Measurements from ENCODE around the gene LRRC57. TPM values are rescaled to one million over a fixed set of nuclear protein-coding genes. Genes with fewer than 3 reads are reported as not detected.

Gene LRRC57
- total and polyA plus RNA-seq, 2 of the 13 experiments (the other 11 are each of a cell fraction or from before 2014, with no cell fraction given): 5.8 to 14.8 TPM

DNA sequence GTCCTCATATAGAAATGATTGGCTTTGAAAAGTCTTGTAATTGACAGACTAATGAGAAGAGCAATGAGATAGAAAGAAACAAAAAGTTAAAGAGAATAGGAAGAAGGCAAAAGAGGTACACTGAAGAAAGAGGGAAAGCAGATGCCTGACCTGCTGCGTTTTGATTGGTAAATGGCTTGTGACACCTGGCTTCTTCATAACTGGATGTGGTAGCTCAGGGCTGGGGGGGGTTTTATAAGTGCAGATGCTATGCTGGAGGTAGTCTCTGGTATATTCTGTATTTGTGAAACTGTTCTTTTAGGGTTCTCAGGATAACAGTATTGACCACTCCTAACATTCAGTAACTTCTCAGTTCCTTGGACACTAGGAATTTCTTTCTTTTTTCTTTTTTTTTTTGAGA, 28.2 kb upstream of the LRRC57 start:
- H3K79me2 ChIP-seq (ENCODE audit: insufficient read depth, low read length): peaks cover 6% of the 10 kb centered on the region
- DNase-seq (ENCODE audit: low spot score) (no peak), FAIRE-seq (no peak), ATAC-seq (no peak)
- ChIA-PET POLR2A (interaction anchor here (2.2 kb wide), 1 partner anchor 14 kb away, joined by 20 read pairs; no protein-coding TSS in a partner anchor), CTCF (ENCODE audit: low intra/inter-chr PET ratio, low total read pairs) (interaction anchor here (2.0 kb wide), 1 partner anchor 15 kb away, joined by 4 read pairs; no protein-coding TSS in a partner anchor)
- in situ Hi-C loops (cut with HindIII; ENCODE audit: extremely low pct_ligation_motif_present, low pct_unique_long_range_greater_than_20kb): no loop called here
- H3K27ac ChIP-seq (ENCODE audit: extremely low read length, insufficient read depth, low read length): no peak overlapping the region
- H3K4me2 ChIP-seq (ENCODE audit: low read depth, low read length): peak overlapping the region; percentile 99
- peak overlapping the region; percentile 74; the same call in 1 of the 2 replicates for H3K9ac ChIP-seq (ENCODE audit: insufficient read depth, low read depth, low read length)
- H4K20me1 ChIP-seq (ENCODE audit: insufficient read depth, low read length): no peaks in the 10 kb centered on the region
- no peak overlapping the region for H2AFZ ChIP-seq (ENCODE audit: low read length)
- TF ChIP-seq ZNF580 (CRISPR knock-in tag; IDR thresholded peaks at IDR 0.05; ENCODE audit: borderline replicate concordance, low read depth) (no peak), ZNF441 (CRISPR knock-in tag; IDR thresholded peaks at IDR 0.05; ENCODE audit: borderline replicate concordance) (no peak), XRCC5 (optimal IDR thresholded peaks at IDR 0.05; ENCODE audit: low read length) (no peak)
- 88% methylated on average over 1 of the region's 1 CpG for WGBS (ENCODE audit: low lambda C conversion rate)
- H3K36me3 ChIP-seq (replicated peaks in 1 of 2; ENCODE audit: control insufficient read depth in 1 of 2, insufficient read depth in 2 of 2, low read length in 2 of 2): no peaks in the 10 kb centered on the region
- H3K4me3 ChIP-seq (replicated peaks in 1 of 3; ENCODE audit: insufficient read depth in 1 of 3, low read depth in 2 of 3, low read length in 3 of 3): peak overlapping the region in 1 of 3 experiments; percentile 76; a peak in 3 of 6 replicates
- no peaks in the 10 kb centered on the region for H3K9me3 ChIP-seq (ENCODE audit: low read length)
- intact Hi-C loops (cut with micrococcal nuclease; ENCODE audit: unreplicated experiment): no loop called here
- BruUV-seq (replicated peaks): TSS peak; percentile 61
- peaks cover 43% of the 10 kb centered on the region for H3K4me1 ChIP-seq (ENCODE audit: insufficient read depth, low read length)
- H3K27me3 ChIP-seq (ENCODE audit: control insufficient read depth in 1 of 2, insufficient read depth in 2 of 2, low read length in 2 of 2): no peaks in the 10 kb centered on the region; a peak in 1 of 5 replicates

DNA sequence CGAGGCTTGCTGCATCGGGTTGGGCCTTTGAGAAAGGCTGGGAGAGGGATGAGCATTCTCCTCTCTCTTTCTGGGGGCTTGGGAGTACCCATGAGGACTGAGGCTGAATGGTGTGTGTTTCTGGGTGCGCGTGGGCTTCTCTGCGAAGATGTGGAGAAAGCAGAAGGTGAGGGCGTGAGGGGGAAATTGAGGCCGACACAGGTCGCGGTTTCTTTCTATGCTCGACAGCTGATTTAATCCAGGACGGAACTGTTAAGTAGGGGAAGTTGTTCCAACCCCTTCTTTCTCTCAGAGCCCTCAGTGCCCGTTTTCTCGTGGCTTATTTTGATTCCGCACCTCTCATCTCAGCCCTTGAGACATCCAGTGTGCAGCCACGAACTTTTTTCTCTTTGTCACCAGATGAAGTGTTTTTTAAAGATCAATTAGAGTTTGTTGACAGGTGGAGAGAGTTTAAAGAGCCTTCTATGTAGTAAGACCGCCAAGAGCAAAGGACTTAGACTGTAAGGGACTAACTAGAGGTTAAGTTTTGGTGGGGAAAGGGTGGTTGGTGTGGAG, 27.5 kb upstream of the LRRC57 start:
- WGBS (ENCODE audit: low lambda C conversion rate): 3% methylated on average over 14 of the region's 16 CpGs
- in situ Hi-C loops (cut with HindIII; ENCODE audit: extremely low pct_ligation_motif_present, low pct_unique_long_range_greater_than_20kb): no loop called here
- no peak for TF ChIP-seq MAZ (IDR thresholded peaks at IDR 0.05; ENCODE audit: borderline replicate concordance, low read depth, low read length)
- TF ChIP-seq MAZ (CRISPR knock-in tag; IDR thresholded peaks at IDR 0.05; ENCODE audit: low read depth): no peak
- peak; percentile 42; the same call in 1 of the 2 replicates for TF ChIP-seq MTERF4 (CRISPR knock-in tag; IDR thresholded peaks at IDR 0.05)
- TF ChIP-seq PHB2 (IDR thresholded peaks at IDR 0.05; ENCODE audit: partially characterized antibody): no peak
- TF ChIP-seq, protein P1, sequence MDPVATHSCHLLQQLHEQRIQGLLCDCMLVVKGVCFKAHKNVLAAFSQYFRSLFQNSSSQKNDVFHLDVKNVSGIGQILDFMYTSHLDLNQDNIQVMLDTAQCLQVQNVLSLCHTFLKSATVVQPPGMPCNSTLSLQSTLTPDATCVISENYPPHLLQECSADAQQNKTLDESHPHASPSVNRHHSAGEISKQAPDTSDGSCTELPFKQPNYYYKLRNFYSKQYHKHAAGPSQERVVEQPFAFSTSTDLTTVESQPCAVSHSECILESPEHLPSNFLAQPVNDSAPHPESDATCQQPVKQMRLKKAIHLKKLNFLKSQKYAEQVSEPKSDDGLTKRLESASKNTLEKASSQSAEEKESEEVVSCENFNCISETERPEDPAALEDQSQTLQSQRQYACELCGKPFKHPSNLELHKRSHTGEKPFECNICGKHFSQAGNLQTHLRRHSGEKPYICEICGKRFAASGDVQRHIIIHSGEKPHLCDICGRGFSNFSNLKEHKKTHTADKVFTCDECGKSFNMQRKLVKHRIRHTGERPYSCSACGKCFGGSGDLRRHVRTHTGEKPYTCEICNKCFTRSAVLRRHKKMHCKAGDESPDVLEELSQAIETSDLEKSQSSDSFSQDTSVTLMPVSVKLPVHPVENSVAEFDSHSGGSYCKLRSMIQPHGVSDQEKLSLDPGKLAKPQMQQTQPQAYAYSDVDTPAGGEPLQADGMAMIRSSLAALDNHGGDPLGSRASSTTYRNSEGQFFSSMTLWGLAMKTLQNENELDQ (CRISPR knock-in tag; IDR thresholded peaks at IDR 0.05; ENCODE audit: borderline replicate concordance): no peak
- TF ChIP-seq ZNF343 (CRISPR knock-in tag; IDR thresholded peaks at IDR 0.05): no peak
- no peak for TF ChIP-seq ATF6 (CRISPR knock-in tag; conservative IDR thresholded peaks at IDR 0.05)

More for the DNA sequence above, 27.5 kb upstream of the LRRC57 start:
- DNase-seq (ENCODE audit: low spot score) (no peak), FAIRE-seq (peak; percentile 56), ATAC-seq (no peak)
- no peaks in the 10 kb centered on the region; a peak in 1 of 5 replicates for H3K27me3 ChIP-seq (ENCODE audit: control insufficient read depth in 1 of 2, insufficient read depth in 2 of 2, low read length in 2 of 2)
- H4K20me1 ChIP-seq (ENCODE audit: insufficient read depth, low read length): no peaks in the 10 kb centered on the region
- H3K4me1 ChIP-seq (ENCODE audit: insufficient read depth, low read length): peaks cover 39% of the 10 kb centered on the region
- no peaks in the 10 kb centered on the region for H3K36me3 ChIP-seq (replicated peaks in 1 of 2; ENCODE audit: control insufficient read depth in 1 of 2, insufficient read depth in 2 of 2, low read length in 2 of 2)
- CTCF ChIA-PET (ENCODE audit: low intra/inter-chr PET ratio, low total read pairs): interaction anchor here (2.0 kb wide), 1 partner anchor 15 kb away, joined by 4 read pairs; no protein-coding TSS in a partner anchor
- H3K4me3 ChIP-seq (replicated peaks in 1 of 3; ENCODE audit: insufficient read depth in 1 of 3, low read depth in 2 of 3, low read length in 3 of 3): peak overlapping the region; percentile 76 to 93 (median 77)
- intact Hi-C loops (cut with micrococcal nuclease; ENCODE audit: unreplicated experiment): no loop called here
- peak overlapping the region; percentile 99 for H3K4me2 ChIP-seq (ENCODE audit: low read depth, low read length)
- peak overlapping the region; percentile 80 for H3K27ac ChIP-seq (ENCODE audit: extremely low read length, insufficient read depth, low read length)
- POLR2A ChIA-PET: interaction anchor here (1.0 to 2.2 kb wide), 12 partner anchors 7 to 303 kb away, joined by 3 to 20 read pairs (median 6); partner anchors contain the start of genes HAUS2, LRRC57, SNAP23 and TMEM87A
- BruUV-seq (replicated peaks): no TSS peak
- peaks cover 4% of the 10 kb centered on the region for H3K79me2 ChIP-seq (ENCODE audit: insufficient read depth, low read length)
- H3K9ac ChIP-seq (ENCODE audit: insufficient read depth, low read depth, low read length): peak overlapping the region; percentile 74
- H2AFZ ChIP-seq (ENCODE audit: low read length): peak overlapping the region; percentile 59
- no peaks in the 10 kb centered on the region for H3K9me3 ChIP-seq (ENCODE audit: low read length)

Data from HepG2 (cell line).